B cell (primary cell): Measurements from ENCODE around the gene WASF2.

Source experiments
- CTCF ChIP-seq: fragments of 200-600 bp; IDR thresholded peaks from one replicate; pipeline ENCODE4 v1.8.0; 2022; ENCODE audit warnings: antibody characterized with exemption, mild to moderate bottlenecking
- EZH2 ChIP-seq: IDR thresholded peaks from 2 replicates; pipeline ENCODE4 v1.6.1; 2012; ENCODE audit warnings: borderline replicate concordance, low read depth, mild to moderate bottlenecking, moderate library complexity, low read length; ENCODE audit not compliant: insufficient read depth, poor library complexity, severe bottlenecking

GRCh38 chr1:27520651-27521050 is 30.7 kb upstream of the WASF2 start:
- TF ChIP-seq CTCF (no peak), EZH2 (no peak)
